SK-MEL-5 (cell line): ENCODE data around the gene MAML2. TPM values are rescaled to one million over a fixed set of nuclear protein-coding genes. Genes with fewer than 3 reads are reported as not detected.

Experiments used
- DNase-seq: peaks from one replicate; pipeline ENCODE4 v3.0.0-alpha.2; 2016; ENCODE audit warnings: low read depth, low spot score
- in situ Hi-C: cut with HindIII; loops from 2 replicates; pipeline ENCODE4 v1.10.0; 2016; ENCODE audit warnings: low sequenced_read_pairs, high pct_unique_total_duplicates, low pct_unique_long_range_greater_than_20kb
- small RNA-seq, 2 experiments: library from RNA; depleted of rRNA; stranded (forward); fragments of <200 nt; gene quantifications; one replicate each; pipeline ENCODE3, GENCODE V24; 2014
- total RNA-seq: library from RNA; depleted of rRNA; stranded (reverse); fragments of >200 nt; shearing (Covaris generic); gene quantifications from 2 replicates; pipeline ENCODE4 v1.2.3, GENCODE V29; 2014; rRNA removed

Gene MAML2
- total RNA-seq, 1 experiment from 2014 or later: 3.5 TPM

DNA sequence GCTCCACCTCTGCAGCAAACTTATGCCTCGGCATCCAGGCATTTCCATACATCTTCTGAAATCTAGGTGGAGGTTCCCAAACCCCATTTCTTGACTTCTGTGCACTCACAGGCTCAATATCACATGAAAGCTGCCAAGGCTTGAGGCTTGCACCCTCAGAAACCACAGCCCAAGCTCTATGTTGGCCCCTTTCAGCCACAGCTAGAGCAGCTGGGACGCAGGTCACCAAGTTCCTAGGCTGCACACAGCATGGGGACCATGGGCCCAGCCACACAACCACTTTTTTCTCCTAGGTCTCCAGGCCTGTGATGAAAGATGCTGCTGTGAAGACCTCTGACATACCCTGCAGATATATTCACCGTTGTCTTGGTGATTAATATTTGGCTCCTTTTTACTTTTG lies 394.4 kb downstream of the MAML2 start:
- DNase-seq: no peak
- in situ Hi-C loops: no loop called here

- in situ Hi-C loops: no loop called here
- DNase-seq: no peak
These were observed 398.4 kb downstream of the MAML2 start for GRCh38 chr11:95944623-95945022.

- in situ Hi-C loops: no loop called here
- DNase-seq: no peak
These were observed 399.4 kb downstream of the MAML2 start for GRCh38 chr11:95943546-95943945.

DNA sequence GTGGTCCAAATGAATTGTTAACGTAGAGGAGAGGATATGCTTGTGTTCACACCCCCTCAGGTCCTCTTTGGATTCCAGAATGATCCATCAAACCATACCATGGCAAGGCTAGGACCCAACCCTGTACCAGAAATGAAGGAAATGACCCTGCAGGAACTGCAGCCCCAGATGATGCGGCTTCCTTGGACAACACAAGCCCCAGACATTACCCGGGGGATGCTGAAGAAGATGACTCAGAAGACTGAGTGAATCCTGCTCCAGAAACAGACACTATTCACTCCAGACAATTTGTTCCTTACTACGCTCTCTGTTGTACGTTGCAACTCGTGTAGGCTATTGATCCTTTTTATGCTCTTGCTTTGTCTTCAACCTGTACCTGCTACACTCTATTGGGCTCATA lies 403.9 kb downstream of the MAML2 start:
- no peak for DNase-seq

GRCh38 chr11:95937358-95937757 lies 405.6 kb downstream of the MAML2 start:
- DNase-seq: no peak
- in situ Hi-C loops: no loop called here

More for the DNA sequence above, 403.9 kb downstream of the MAML2 start:
- in situ Hi-C loops: no loop called here

DNA sequence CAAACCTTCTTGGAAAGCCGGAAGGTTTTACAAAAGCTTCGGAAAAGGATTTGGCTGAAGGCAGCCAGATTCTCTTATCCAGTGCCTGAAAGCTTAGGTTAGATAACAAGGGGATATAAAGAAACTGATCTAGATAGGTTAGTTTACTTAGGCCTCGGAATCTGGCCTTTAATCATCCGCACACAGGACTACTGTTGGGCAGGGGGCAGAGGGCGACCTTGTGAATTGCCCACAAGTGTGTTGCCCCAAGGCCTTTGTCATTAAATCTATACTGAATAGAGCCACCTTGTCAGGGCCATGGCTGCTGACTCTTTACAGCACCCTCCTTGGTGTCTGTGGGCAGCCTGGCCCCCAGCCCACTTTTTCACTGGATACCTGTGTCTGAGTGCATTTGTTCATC lies 409.4 kb downstream of the MAML2 start:
- DNase-seq: no peak
- in situ Hi-C loops: no loop called here

DNA sequence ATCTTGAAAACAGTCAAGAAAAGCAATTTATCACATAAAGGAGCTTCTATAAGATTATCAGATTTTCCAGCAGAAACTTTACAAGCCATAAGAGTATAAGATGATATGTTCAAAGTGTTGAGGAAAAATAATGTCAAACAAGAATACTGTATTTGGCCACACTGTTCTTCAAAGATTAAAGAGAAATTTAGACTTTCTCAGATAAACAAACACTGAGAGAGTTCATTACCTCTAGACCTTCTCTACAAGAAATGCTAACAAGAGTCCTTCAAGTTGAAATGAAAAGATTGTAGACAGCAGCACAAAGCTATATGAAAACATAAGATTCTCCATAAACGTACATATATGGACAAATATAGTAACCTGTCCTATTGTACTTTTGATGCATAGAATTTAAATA lies 411.1 kb downstream of the MAML2 start:
- in situ Hi-C loops: no loop called here
- DNase-seq: no peak

DNA sequence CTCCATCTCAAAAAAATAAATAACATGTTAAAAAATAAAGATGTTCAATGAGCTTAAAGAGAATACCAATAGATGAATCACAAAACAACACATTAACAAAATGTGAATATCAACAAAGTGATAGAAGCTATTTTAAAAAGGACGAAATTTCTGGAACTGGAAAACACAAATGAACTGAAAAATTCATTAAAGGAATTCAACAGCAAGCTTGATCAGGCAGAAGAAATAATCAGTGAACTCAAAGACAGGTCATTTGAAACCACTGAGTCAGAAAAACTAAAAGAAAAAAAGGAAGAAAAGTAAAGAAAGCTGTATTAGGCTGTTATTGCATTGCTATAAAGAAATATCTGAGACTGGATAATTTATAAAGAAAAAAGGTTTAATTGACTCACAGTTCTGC lies 412.0 kb downstream of the MAML2 start:
- in situ Hi-C loops: no loop called here
- no peak for DNase-seq

DNA sequence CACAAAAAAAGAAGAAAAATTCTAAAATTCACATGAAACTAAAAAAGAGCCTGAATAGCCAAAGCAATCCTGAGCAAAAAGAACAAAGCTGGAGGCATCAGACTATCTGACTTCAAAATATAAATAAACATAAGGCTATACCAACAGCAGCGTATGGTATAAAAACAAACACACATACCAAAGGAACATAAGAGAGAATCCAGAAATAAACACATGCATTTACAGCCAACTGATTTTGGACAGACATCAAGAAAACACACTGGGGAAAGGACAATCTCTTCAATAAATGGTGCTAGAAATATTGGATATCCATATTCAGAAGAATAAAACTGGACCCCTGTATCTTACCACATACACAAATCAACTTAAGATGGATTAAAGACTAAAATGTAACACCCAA lies 416.3 kb downstream of the MAML2 start:
- no peak for DNase-seq
- in situ Hi-C loops: no loop called here

Small RNA genes within 50 kb of the gene (small RNA-seq; reads per million reads assigned to genes)
- 0 reads per million in 2 experiments for gene MIR1260B

Other genes with a start within 250 kb of the MAML2 start
- 10.6 and 13.4 TPM in 2 replicates for gene CCDC82, start 46.7 kb upstream of the MAML2 start, total RNA-seq
- gene JRKL, start 46.8 kb upstream of the MAML2 start, total RNA-seq: 4.2 and 4.9 TPM in 2 replicates